OCI-LY7 (cell line): ENCODE results near the gene RXRA.

Source experiments
- EZH2phosphoT487 ChIP-seq: fragments of 200-600 bp; sonication (generic); IDR thresholded peaks from 2 replicates; pipeline ENCODE4 v1.6.1; 2018; ENCODE audit warnings: low read depth, borderline replicate concordance, mild to moderate bottlenecking, mixed run types, antibody characterized with exemption, low read length, moderate library complexity, mixed read lengths
- TF ChIP-seq, protein P1 (sequence below): fragments of 200-600 bp; sonication (generic); conservative IDR thresholded peaks from 2 replicates; pipeline ENCODE4 v1.5.1; 2014; ENCODE audit warnings: mild to moderate bottlenecking, antibody characterized with exemption, low read length, moderate library complexity, mixed read lengths

- TF ChIP-seq, protein P1, sequence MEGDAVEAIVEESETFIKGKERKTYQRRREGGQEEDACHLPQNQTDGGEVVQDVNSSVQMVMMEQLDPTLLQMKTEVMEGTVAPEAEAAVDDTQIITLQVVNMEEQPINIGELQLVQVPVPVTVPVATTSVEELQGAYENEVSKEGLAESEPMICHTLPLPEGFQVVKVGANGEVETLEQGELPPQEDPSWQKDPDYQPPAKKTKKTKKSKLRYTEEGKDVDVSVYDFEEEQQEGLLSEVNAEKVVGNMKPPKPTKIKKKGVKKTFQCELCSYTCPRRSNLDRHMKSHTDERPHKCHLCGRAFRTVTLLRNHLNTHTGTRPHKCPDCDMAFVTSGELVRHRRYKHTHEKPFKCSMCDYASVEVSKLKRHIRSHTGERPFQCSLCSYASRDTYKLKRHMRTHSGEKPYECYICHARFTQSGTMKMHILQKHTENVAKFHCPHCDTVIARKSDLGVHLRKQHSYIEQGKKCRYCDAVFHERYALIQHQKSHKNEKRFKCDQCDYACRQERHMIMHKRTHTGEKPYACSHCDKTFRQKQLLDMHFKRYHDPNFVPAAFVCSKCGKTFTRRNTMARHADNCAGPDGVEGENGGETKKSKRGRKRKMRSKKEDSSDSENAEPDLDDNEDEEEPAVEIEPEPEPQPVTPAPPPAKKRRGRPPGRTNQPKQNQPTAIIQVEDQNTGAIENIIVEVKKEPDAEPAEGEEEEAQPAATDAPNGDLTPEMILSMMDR = no peak
- TF ChIP-seq EZH2phosphoT487 = no peak
Measured at GRCh38 chr9:134392900-134393299, 66.6 kb downstream of the RXRA start.
